ENCODE measurements around the gene AKR1B1. TPM values are rescaled to one million over a fixed set of nuclear protein-coding genes. Genes with fewer than 3 reads are reported as not detected.

AKR1B1 gene
- total RNA-seq, 1 donor from 2014 or later = 29.6 TPM

GRCh38 chr7:134415700-134416099, 43.2 kb downstream of the AKR1B1 start:
- no peak for DNase-seq

- no peak for DNase-seq
Observed at GRCh38 chr7:134414109-134414508, 44.8 kb downstream of the AKR1B1 start.

- no peak for DNase-seq
Observed at GRCh38 chr7:134407311-134407710, 51.6 kb downstream of the AKR1B1 start.

- DNase-seq = no peak
Observed at GRCh38 chr7:134406431-134406830, 52.5 kb downstream of the AKR1B1 start.

- no peak for DNase-seq
Observed at GRCh38 chr7:134405299-134405698, 53.6 kb downstream of the AKR1B1 start.

- DNase-seq = no peak
Observed at GRCh38 chr7:134403062-134403461, 55.8 kb downstream of the AKR1B1 start.

GRCh38 chr7:134400859-134401258, 58.0 kb downstream of the AKR1B1 start:
- no peak for DNase-seq

- no peak for DNase-seq
Observed at GRCh38 chr7:134396031-134396430, 62.9 kb downstream of the AKR1B1 start.

GRCh38 chr7:134395604-134396003, 63.3 kb downstream of the AKR1B1 start:
- DNase-seq = no peak

- DNase-seq = no peak
Observed at GRCh38 chr7:134394056-134394455, 64.8 kb downstream of the AKR1B1 start.

Other genes with a start within 250 kb of the AKR1B1 start
- gene SLC35B4, start 142.2 kb downstream of the AKR1B1 start, total RNA-seq = 27.9 TPM
- gene AKR1B10, start 68.5 kb upstream of the AKR1B1 start, total RNA-seq = not detected
- gene AKR1B15, start 90.0 kb upstream of the AKR1B1 start, total RNA-seq = not detected
- 30.3 TPM for gene BPGM, start 187.8 kb upstream of the AKR1B1 start, total RNA-seq

All from occipital lobe (tissue), 2 donors.